Right lobe of liver (tissue), 6 donors: Measurements from ENCODE around the gene TGFBR2. TPM values are rescaled to one million over a fixed set of nuclear protein-coding genes. Genes with fewer than 3 reads are reported as not detected.

Experiments used
- ATAC-seq, 4 donors: fragments of 200-7000 bp; cut with Tn5 transposase; one replicate each; pipeline ENCODE4 v1.9.1; 2020; ENCODE audit warnings: mild to moderate bottlenecking in 4 of 4, moderate library complexity in 4 of 4
- DNase-seq, 3 donors: peaks; one replicate each; pipeline ENCODE4 v3.0.0-alpha.2; 2020
- H3K27ac ChIP-seq, 3 donors: fragments of 200-600 bp; one replicate each; pipeline ENCODE4 v1.8.0; 2022
- H3K27me3 ChIP-seq, 2 donors: fragments of 200-600 bp; one replicate each; pipeline ENCODE4 v1.8.0; 2022
- H3K36me3 ChIP-seq, 4 donors: fragments of 200-600 bp; sonication (generic) in 1 of 4; one replicate each; pipeline versions ENCODE4 v1.5.1 to v1.8.0; 2017 to 2022; ENCODE audit warnings: control low read depth in 1 of 4
- H3K4me1 ChIP-seq, 4 donors: fragments of 200-600 bp; sonication (generic) in 1 of 4; one replicate each; pipeline versions ENCODE4 v1.5.1 to v1.8.0; 2017 to 2022; ENCODE audit warnings: control low read depth in 1 of 4
- H3K4me3 ChIP-seq, 3 donors: fragments of 200-600 bp; one replicate each; pipeline ENCODE4 v1.8.0; 2022
- H3K9me3 ChIP-seq, 4 donors: fragments of 200-600 bp; sonication (generic) in 1 of 4; one replicate each; pipeline versions ENCODE4 v1.5.1 to v1.8.0; 2017 to 2022; ENCODE audit warnings: control low read depth in 1 of 4
- POLR2A ChIP-seq: fragments of 450-650 bp; IDR thresholded peaks from one replicate; pipeline ENCODE4 v1.6.1; 2017; ENCODE audit warnings: antibody characterized with exemption, mild to moderate bottlenecking
- WGBS: methylation state at CpG from one replicate; pipeline ENCODE4 v1.1.6; 2018; ENCODE audit warnings: low coverage, low lambda C conversion rate; ENCODE audit not compliant: insufficient coverage; ENCODE audit errors: missing lambda C conversion rate; 5-methylcytosine and 5-hydroxymethylcytosine counted together
- intact Hi-C, 2 donors: fragments of 100-400 bp; cut with DNase I; formaldehyde crosslinking; loops; one replicate each; pipeline versions ENCODE4 v1.11.2 to v1.14.1; 2022
- total RNA-seq, 6 experiments: library from RNA; depleted of rRNA in 2 of 6; stranded (reverse); fragments of >200 nt in 2 of 6; fragmentation: NEBNext Ultra II Directional in 3 of 6; extraction: Animal tissue kit (Norgen Biotek cat#: 25700) in 3 of 6; gene quantifications; one replicate each; pipeline versions ENCODE4 v1.1.0 to v1.2.4, GENCODE V29; 2016 to 2023
- TF ChIP-seq, protein P1 (sequence below), 4 donors: fragments of 200-600 bp in 3 of 4; fragments of 450-650 bp in 1 of 4; IDR thresholded peaks; one replicate each; pipeline versions ENCODE4 v1.5.1 to v1.8.0; 2016 to 2022; ENCODE audit warnings: antibody characterized with exemption in 4 of 4, mild to moderate bottlenecking in 2 of 4
- donor health status: DM: no; HTN: yes; CAD: no.
- donor health status: DM: no; HTN: no; CAD: no.
- donor health status: DM: no; HTN: no; CAD: no.
- donor health status: DM: no; HTN: yes; CAD: no.
- donor health status: DM: no; HTN: yes; CAD: no.

The TGFBR2 gene
- total RNA-seq, 6 experiments from 2014 or later = 24.9 to 52.6 (median 45.5) TPM

DNA sequence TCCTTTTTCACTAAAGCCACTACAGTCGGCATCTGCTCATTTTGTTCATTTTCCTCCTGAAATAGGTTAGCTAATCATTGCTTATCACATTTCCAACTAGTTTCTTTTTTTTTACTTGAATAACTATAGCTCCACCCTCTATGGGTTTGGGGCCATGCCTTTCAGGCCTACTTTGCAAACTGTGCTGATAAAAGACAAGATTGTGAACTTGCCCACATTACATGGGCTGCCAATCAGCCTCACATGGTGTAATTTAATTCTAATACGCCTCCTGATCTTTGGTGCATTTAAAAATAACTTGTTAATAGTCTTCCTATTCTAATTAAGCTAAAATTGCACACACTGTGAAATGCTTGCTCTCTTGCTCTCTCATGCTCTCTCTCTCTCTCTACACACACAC is 90.5 kb downstream of the TGFBR2 start:
- Histone ChIP-seq H3K27ac (no peak overlapping the region), H3K36me3 (peaks cover 0 to 15% (median 2%) of the 10 kb centered on the region in 4 donors), H3K4me3 (no peak overlapping the region), H3K4me1 (peaks cover 0 to 17% (median 6%) of the 10 kb centered on the region in 4 donors), H3K9me3 (no peaks in the 10 kb centered on the region), H3K27me3 (no peaks in the 10 kb centered on the region)
- 71% methylated on average over 2 of the region's 2 CpGs for WGBS
- intact Hi-C loops = no loop called here
- TF ChIP-seq POLR2A = no peak
- TF ChIP-seq, protein P1, sequence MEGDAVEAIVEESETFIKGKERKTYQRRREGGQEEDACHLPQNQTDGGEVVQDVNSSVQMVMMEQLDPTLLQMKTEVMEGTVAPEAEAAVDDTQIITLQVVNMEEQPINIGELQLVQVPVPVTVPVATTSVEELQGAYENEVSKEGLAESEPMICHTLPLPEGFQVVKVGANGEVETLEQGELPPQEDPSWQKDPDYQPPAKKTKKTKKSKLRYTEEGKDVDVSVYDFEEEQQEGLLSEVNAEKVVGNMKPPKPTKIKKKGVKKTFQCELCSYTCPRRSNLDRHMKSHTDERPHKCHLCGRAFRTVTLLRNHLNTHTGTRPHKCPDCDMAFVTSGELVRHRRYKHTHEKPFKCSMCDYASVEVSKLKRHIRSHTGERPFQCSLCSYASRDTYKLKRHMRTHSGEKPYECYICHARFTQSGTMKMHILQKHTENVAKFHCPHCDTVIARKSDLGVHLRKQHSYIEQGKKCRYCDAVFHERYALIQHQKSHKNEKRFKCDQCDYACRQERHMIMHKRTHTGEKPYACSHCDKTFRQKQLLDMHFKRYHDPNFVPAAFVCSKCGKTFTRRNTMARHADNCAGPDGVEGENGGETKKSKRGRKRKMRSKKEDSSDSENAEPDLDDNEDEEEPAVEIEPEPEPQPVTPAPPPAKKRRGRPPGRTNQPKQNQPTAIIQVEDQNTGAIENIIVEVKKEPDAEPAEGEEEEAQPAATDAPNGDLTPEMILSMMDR (IDR thresholded peaks at IDR 0.05) = no peak
- DNase-seq (no peak), ATAC-seq (no peak)

DNA sequence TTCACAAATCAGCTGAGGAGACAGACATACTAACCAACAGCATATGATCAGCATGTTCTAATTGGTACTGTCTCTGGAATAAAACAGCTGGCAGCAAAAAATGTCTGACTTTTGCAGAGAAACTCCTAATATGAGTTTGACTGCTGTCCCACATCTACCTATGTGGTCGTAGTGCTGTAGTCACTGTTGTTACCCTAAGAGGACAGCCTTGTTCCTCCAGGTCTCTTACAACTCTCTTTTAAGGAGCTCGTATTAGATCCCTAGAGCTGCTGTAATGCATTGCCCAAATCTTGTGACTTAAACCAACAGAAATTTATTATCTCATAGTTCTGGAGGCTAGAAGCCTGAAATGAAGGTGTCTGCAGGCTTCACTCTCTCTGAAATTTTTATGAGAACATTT is 92.1 kb downstream of the TGFBR2 start:
- intact Hi-C loops = no loop called here
- no peak for ATAC-seq
- WGBS = 48% methylated on average over 2 of the region's 2 CpGs
- Histone ChIP-seq H3K27me3 (no peaks in the 10 kb centered on the region), H3K36me3 (peaks cover 0 to 15% (median 2%) of the 10 kb centered on the region in 4 donors), H3K4me1 (peaks cover 0 to 4% (median under 1%) of the 10 kb centered on the region in 4 donors), H3K27ac (no peak overlapping the region), H3K4me3 (no peak overlapping the region), H3K9me3 (no peaks in the 10 kb centered on the region)
- no peak for DNase-seq
- no peak for TF ChIP-seq POLR2A
- TF ChIP-seq, protein P1 (IDR thresholded peaks at IDR 0.05) = no peak

DNA sequence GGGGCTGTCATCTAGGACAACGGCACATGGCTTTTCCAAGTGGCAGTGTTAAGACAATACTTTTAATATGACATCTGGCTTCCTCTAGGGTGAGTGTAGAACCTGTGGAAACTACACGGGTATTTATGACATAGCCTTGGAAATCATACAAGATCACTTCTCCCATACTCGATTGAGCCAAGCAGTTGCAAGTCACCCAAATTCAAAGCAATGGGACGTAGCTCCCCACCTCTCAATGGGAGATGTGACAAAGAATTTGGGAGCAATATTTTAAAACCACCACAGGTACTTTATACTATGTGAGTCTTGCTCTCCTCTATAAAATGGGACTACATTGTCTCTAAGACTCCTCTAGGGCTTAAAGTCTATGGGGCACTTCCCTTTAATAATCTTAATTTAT is 93.5 kb downstream of the TGFBR2 start:
- no peak for TF ChIP-seq POLR2A
- TF ChIP-seq, protein P1 (IDR thresholded peaks at IDR 0.05) = no peak
- no peak for ATAC-seq
- H3K4me1 ChIP-seq = no peaks in the 10 kb centered on the region
- WGBS = 100% methylated on average over 1 of the region's 4 CpGs
- no peaks in the 10 kb centered on the region for H3K27me3 ChIP-seq
- H3K36me3 ChIP-seq = peaks cover 0 to 7% (median 0%) of the 10 kb centered on the region in 4 donors
- H3K9me3 ChIP-seq = no peaks in the 10 kb centered on the region
- no peak overlapping the region for H3K4me3 ChIP-seq
- H3K27ac ChIP-seq = no peak overlapping the region
- no peak for DNase-seq
- intact Hi-C loops = no loop called here

DNA sequence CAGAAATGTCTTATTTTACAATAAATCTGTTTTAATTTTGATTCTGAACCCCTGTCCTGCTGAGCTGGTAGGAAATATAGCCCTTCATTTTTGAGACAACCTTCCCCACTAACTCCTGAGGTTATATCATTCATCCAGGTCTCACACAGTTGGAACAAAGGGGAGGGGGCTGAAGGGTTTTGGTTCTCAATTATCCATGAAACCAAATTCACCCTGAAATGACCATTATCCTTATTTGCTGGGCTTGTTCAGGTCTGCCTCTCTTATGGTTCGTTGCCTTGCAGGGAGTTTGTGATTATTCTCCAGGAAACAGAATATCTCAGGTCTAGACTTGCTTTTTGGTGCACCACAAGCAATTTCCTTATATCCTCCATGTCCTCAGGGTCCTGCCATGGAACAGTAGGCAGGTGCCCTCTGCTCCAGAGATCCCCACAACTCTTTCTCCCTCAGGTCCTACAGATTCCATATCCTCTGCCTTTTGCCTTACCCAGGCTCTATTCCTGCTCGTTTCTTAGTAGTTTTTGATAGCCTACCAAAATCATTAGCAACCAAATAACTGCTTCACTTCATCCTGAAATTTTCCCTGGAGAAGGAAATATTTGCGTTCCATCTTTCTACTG is 94.4 kb downstream of the TGFBR2 start:
- Histone ChIP-seq H3K4me1 (no peaks in the 10 kb centered on the region), H3K27ac (no peak overlapping the region), H3K27me3 (no peaks in the 10 kb centered on the region), H3K4me3 (no peak overlapping the region), H3K9me3 (no peaks in the 10 kb centered on the region), H3K36me3 (peaks cover 0 to under 1% (median 0%) of the 10 kb centered on the region in 4 donors)
- ATAC-seq (no peak), DNase-seq (no peak)
- 92% methylated on average over 3 of the region's 3 CpGs for WGBS
- TF ChIP-seq, protein P1 (IDR thresholded peaks at IDR 0.05) = no peak
- no peak for TF ChIP-seq POLR2A
- intact Hi-C loops = no loop called here
